Fibroblast of skin of back (primary cell): ENCODE data around the gene SCUBE2.
A peak's percentile ranks its signal among the peaks of the same experiment; 100 is the strongest.
"Not testable (repeated sequence)": the region's sequence is repeated elsewhere in the genome, so short reads cannot be mapped to it uniquely, and the experiment has no call there.

Source experiments
- DNase-seq: peaks from one replicate; pipeline ENCODE4 v3.0.0-alpha.2; 2013

The SCUBE2 gene

DNA sequence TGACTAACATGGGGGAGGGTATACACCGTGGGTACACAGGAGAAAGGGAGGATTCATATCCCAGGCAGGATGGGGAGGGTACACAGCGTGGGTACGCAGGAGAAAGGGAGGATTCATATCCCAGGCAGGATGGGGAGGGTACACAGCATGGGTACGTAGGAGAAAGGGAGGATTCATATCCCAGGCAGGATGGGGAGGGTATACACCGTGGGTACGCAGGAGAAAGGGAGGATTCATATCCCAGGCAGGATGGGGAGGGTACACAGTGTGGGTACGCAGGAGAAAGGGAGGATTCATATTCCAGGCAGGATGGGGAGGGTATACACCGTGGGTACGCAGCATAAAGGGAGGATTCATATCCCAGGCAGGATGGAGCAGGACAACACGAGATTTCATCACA, 51.0 kb downstream of the SCUBE2 start:
- no peak for DNase-seq

DNA sequence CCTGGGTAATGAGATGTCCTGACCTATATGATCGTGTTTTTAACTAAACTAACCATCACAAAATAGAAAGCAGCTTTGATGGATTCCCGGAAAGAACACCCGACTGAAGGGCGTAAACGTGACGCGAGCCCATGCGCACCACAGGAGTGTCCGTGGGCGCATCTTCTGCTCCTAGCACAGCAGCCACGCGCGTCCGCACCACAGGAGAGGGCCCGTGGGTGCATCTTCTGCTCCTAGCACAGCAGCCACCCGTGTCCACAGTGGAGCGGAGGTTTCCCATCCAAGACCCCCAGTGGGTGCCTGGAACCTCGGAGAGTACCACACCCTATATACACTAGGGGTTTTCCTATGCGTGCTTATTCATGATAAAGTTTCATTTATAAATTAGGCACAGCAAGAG, 51.5 kb downstream of the SCUBE2 start:
- no peak for DNase-seq

DNA sequence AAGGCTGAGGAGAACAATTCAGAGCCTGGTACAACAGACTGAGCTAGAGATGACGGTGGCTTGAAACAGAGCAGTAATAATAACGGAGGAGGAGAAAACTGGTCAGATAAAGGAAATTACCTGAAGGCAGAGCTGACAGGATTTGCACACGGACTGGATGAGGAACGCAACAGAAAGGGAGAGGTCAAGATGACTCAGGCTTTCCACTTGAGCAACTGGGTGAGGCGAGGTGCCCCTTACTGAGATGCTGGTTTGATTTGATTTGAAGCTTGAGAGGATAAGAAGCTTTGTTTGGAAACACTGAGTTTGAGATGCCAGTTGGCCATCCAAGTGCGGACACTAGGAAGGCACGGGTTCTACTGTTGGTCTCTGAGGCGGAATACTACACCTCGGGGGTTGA, 52.2 kb downstream of the SCUBE2 start:
- no peak for DNase-seq

DNA sequence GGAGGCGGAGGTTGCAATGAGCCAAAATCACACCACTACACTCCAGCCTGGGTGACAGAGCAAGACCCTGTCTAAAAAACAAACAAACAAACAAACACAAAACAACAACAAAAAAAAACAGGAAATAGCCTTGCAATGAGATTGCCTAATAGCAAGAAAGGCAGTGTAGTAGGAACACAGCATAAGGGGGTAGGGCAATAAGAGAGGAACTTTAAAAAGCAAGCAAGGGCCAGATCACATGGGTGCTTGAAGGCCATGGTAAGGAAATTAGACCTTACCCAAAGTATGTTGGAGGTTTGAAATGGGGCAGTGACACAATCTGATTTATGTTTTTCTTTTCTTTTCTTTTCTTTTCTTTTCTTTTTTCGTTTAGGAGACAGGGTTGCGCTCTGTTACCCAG, 52.9 kb downstream of the SCUBE2 start:
- no peak for DNase-seq

DNA sequence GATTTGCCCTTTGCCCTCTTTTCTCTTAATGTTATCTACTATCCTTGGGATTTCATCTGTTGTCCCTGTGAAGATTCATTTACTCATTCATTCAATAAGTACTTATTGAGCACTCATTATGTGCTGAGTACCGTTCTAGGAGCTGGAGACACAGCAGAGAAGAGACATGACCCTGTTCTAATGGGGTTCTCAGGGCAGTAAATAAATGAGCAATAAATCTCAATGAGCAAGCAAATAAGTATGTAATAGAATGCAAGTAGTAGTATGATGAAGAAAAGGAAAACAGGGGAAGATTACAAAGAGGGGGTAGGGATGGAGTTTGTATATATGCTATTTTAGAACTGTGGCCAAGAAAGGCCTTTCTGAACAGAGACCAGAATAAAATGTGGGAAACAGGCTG, 53.4 kb downstream of the SCUBE2 start:
- DNase-seq, result no peak

DNA sequence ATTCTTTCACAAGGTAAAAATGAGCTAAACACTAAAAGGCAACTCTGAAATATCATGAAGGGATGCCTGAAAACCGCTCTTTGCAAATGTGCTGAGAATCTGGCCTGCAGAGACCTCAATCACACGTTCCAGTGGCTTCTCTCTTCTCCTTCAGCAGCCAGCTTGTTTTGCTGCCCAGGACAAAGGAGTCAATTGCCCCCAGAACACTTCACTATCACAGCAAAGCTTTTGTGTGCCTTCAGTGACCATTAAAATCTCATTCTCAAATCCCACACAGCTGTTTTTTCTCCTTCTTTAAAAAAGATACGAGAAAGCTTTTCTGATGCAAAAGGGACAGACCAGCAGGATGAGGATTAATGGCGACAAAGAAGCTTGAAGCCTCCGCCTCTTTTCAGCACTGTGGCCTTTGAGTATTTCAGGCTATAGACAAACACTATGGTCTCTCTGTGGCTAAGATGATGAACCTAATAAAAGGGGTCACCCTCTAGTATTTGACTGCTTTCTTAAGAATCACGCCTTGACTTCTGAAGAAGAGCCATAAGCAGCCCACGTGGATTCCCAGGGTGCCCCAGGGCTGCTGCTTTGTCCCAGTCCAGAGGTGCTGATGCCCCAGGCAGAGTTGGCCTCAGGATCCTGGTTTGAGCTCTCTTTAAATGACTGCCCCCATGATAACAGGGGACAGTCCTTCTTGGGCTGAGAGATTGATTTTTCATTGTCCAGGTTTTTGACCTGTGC, 54.2 kb downstream of the SCUBE2 start:
- no peak for DNase-seq

DNA sequence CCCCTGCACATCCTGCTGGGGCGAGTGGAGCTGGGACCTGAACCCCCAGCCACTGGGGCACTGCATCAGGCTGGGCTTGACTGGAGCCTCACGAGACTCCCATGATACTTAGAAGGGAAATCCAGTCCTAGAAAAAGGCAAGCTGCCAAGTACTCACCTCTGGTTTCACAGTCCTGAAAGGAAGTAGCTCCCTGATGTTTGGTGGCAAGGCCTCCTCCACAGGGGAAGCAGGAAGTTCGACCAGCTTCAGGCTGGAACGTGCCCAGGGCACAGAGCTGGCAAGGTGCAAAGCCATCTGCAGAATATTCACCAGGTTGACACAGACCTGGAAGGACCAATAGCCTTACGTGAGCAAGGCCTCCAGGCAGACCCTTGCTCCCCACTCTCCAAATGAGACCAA, 60.8 kb downstream of the SCUBE2 start:
- no peak for DNase-seq

DNA sequence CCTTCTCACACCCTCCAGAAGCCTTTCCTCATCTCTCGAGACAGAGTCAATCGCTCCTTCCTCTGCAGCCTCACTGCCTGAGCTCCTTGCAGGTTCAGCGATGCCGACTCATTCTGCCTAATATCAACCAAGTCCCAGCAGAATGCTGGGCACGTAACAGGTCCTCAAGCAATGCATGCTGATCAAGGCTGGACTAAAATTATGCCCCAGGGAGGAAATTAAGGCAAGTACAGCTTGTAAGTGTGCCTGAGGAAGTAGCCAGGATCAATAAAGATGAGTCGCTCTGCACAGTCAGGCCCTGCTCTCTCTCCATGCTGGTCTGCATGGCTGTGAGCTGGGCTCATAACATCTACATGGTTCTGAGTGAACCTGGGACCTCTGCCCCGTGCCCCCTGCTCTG, 62.0 kb downstream of the SCUBE2 start:
- DNase-seq, result no peak

DNA sequence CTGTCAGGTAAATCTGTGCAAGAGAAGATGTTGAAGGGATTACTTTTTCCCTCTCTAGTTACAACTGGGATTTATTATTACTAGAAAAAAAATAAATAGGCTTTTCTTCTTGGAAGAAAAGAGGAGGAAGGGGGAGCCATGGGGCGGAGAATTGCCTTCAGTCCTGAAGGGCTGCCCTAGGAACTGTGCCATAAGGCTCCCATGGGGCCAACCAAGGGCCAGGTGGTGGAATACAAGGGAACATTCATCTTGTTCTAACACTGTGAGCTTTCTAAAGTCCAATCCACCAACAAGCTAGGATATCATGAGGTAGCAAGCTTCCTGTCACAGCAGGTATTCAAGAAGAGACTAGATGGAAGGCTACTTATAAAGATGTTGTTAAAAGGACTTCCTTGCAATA, 62.8 kb downstream of the SCUBE2 start:
- no peak for DNase-seq

DNA sequence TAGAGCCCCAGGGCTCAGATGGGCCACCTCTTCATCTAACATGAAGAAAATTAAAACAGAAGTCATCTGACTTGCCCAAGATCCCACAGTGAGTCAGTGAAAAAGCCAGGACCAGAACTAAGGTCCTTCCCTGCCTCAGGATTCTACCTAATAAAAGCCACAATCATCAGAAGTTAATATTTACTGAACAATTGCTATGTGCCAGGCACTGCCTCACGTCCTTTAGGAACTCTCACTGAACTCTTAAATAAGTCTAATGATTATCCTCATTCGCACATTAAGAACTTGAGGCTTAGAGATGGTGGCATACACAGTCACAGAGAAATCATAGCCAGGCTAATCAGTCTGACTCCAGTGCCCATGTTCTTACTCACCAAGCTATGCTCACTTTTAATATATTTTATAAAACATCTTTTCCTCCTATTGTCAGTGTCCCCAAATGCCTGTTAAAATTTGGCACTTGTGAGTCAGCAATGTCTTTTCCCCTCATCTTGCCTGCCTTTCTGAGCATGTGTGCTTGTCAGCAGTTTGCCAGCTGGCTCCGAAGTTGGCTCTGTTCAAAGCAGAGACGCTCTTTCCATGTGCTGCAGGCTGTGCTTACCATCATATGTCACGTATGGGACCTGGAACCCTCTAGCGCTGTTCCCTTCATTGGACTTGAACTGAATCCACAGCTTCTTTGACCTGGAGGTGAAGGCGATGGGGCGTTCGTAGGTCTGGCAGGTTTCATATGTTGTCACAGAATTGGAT, 66.1 kb downstream of the SCUBE2 start:
- DNase-seq, result no peak

DNA sequence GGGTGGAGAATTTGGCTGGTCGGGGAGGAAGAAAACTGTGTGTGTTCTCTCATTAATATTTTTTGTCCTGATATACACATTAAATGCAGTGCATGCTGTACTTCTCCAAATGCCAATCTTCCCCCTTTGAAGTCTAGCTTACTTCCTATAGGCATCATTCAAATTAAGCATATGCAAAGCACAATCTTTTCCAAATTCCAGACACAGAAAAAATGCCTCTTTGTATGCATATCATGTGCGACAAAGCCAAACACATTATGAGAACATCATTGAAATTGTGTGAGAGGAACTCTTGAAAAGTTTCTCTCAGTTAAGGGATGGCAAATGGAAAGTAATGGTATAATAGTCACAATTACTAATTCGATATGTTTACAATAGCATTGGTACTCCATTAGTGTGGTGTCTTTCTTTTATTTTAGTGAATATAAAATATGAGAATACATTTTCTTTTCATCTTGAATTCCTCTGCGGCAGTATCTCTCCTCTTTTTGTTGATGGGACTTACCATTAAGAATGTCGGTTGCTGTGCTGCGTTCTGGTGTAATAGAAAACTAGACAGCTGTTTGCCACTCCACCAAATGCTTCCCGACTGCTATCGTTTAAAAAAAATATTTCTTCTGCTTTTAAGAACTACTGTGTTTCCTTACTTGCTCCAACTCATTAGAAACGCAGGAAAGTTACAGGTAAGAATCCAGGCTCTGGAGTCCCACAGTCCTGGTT, 68.3 kb downstream of the SCUBE2 start:
- no peak for DNase-seq

DNA sequence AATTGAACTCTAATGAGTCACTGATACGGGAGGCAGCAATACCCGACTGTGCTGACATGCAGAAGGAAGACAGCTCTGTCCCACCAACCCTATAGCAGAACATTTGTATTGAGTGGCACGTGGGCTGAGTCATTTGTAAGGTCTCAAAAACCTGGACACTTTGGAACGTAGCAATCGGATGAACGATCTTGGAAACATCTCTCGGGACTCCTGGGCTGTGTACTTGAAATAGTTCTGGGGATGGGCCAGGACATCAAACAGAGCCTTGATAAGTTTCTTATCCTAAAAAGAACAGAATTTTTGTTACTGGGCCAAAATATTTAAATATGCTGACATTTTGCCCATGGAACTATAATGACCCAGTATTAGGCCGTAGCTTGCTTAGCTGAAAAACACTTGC, 70.5 kb downstream of the SCUBE2 start:
- peak; percentile 7 for DNase-seq

DNA sequence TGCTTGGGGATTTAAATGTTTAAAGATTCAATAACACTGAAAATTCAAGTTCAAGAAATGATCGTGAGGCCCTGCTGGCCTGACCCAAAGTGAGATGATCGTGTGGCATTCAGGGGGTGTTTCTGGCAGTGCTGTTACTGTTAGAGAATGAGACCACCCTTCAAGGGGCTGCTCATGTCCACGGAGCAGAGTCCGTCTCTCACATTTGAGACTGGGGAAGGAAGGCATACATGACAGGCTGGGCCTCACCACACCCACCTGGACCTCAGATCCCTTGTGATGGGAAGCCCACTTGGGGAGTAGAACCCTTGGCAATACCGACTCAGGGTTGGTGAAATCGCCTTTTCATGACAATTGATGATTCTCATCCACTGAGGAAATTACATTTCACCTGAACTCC, 71.5 kb downstream of the SCUBE2 start:
- no peak for DNase-seq

DNA sequence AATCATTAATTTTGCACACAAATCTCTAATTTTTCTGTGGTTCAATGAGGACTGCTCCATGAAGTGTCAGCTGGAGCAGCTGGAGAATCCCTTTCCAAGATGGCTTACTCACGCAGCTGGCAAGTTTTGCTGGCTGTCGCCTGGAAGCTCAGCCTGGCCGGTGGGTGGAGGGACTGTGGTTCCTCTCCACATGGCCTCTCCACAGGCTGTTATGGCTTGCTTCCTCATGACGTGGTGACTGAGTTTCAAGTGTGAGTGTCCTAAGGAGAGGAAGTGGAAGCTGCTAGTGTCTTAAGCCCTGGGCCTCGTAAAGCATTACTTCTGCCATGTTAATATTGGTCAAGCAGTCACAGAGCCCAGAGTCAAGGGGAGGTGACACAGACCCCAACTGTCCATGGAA, 73.6 kb downstream of the SCUBE2 start:
- DNase-seq, result peak; percentile 40

DNA sequence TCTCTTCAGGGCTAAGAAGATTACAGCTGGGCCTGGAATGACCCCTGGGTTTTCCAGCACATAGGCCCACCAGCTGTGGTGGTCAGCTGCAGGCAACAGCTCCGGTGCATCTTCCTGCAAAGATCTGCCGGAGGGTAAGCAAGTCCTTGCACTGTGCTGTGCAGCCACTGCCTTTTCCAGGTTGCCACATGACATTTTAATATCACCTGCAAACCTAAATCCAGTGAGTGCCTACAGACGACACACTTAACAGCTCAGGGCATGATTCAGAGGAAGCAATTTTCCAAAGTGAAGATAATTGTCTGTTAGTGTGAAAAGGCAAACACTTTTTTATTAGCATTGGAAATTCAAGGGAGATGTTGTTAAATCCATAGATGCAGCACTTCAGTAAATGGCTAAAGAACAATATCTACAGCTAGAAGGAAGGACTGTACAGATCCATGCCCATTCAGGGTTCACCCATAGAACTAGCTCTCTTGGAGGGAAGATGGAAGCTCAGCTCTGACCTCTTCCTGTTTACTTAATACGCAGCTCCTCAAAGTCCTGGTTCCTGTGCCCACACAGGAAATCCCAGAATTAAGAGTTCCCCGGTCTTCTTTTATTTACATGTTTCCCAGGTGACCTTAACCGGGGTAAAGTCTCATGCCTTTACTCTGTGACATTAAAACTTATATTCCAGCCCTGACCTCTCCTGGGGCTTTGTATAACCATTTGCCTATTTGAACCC, 74.3 kb downstream of the SCUBE2 start:
- no peak for DNase-seq

DNA sequence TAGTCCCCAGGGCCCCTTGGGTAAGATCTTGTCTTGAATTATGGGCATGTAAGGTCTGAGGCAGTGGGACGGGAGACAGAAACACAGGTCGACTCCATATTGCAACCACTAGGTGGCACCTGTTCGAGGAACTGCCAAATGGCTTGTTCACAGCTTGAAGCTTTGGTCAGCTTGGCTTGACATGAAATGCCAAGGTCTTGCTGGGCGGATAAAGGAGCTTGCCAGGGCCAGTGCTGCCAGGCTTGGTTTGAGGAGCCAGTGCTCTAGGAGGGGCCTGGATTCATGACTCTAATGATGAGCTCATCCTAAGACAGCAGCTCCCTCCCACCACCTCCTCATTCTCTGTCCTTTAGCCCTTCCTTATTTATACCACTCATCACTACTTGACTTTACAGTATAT, 75.7 kb downstream of the SCUBE2 start:
- DNase-seq, result peak; percentile 70

DNA sequence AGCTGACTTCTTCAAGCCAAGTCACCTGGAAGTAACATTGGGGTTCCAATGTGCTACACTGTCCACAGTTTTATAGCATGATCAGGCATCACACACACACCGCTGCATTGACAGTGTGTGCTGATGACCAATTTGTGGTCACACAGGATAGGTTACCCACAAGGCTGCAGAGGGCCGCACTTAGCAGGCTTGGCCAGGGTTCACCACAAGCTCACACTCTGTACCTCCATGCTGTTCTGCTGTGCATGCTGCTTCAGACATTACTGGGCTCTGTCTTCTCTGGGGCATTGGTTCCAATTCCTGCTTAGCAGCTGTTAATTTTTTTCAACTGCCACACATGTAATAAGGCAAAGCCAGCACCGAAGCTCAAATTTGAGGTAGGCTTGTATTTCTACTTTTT, 76.6 kb downstream of the SCUBE2 start:
- DNase-seq, result no peak

DNA sequence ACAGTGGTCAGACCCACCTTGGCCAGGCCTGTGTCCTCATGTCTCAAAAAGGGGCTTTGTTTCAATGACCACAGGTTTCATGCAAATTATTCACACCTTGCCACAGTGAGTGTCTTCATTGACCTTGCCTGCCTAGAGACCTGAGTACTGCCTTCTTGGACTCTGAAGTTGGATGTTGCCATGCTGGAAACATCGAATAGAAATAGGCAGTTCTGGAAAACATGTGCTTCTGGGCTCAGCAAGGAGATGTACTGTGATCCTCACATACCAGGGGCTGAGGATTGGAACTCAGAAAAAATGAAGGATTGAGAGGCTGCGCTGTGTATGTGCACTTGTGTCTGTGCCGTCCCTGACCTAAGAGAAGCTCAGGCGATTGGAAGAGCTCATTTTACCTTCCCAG, 78.0 kb downstream of the SCUBE2 start:
- no peak for DNase-seq

DNA sequence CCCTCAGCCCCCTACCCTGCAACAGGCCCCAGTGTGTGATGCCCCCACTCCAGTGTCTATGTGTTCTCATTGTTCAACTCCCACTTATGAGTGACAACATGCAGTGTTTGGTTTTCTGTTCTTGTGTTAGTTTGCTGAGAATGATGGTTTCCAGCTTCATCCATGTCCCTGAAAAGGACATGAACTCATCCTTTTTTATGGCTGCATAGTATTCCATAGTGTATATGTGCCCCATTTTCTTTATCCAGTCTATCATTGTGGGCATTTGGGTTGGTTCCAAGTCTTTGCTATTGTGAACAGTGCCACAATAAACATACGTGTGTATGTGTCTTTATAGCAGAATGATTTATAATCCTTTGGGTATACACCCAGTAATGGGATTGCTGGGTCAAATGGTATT, 81.9 kb downstream of the SCUBE2 start:
- DNase-seq, result not testable (repeated sequence)

DNA sequence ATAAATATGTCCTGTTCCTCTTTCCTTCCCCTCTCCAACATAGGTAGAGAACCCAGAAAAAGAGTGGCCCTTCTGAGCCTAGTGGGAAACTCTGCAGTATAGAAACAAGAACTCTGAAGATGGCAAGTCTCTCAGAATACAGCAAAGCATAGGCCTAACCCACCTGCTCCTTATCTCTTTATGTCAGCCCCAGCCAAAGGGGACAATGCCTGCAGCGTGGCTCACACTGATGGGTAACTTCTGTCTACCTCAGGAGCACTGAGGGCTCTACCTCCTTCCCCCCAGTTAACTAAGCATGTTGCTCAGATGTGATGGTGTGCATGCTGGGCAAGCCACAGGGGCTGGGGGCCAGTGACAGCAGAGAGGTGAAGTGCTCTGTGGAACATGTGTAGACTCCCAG, 82.7 kb downstream of the SCUBE2 start:
- DNase-seq, result no peak

DNA sequence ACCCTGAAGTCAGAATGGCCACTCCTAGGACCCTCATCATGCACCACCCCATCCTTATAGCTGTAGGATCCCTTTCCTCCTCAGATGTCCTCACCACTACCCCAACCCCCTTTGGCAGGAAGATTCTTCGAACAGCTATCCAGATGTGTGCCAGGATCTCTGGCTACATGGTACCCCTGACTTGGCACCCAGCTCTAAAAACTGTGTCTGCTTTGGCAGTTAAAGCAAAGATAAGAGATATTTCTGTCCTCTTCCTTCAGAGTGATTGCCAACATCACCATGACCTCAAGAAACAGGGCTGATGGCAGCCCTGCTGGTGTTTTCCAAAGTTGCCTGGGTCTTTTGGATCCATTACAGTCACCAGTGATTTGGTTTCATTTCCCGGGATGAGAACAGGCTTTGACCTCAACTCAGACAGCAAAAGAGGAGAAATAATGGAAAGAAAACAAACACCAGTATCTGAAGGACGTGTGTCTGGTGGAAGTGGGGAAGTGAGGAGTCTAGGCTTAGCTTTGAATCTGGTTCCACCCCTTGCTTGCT, 83.3 kb downstream of the SCUBE2 start:
- no peak for DNase-seq

DNA sequence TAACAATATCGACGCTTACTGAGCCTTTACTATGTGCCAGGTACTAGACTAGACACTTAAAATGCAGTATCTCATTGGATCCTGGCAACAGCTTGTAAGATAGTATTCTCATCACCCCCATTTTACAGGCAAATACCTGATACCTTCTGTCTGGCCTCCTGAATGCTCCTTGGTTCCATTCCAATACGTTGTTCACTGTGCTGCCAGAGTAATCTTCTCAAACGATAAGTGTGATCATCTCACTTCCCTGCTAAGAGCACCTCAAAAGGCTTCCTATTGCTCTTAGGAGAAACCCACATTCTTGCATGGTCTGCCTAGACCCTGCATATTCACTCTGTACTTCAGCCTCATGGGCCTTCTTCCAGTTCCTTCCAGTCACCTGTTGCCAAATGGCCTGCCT, 86.3 kb downstream of the SCUBE2 start:
- DNase-seq, result no peak
